ENCODE results near the gene SERPINB5.

Gene SERPINB5

DNA sequence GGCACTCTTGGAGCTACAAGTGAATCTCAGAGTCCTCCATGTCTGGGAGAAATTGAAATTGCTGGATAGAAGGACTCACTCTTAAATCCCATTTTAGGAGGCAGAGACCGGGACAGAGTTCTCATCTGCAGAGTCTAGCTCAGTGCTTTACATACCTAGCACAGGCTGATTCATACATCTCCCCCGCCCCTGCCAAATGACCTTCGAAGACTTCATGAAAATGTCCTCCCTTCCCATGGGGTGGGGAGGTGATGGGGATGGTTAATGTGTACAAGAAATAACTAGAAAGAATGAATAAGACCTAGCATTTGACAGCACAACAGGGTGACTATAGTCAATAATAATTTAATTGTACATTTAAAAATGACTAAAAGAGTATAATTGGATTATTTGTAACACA lies 8.2 kb upstream of the SERPINB5 start:
- no peak for DNase-seq (ENCODE audit: low spot score)

DNA sequence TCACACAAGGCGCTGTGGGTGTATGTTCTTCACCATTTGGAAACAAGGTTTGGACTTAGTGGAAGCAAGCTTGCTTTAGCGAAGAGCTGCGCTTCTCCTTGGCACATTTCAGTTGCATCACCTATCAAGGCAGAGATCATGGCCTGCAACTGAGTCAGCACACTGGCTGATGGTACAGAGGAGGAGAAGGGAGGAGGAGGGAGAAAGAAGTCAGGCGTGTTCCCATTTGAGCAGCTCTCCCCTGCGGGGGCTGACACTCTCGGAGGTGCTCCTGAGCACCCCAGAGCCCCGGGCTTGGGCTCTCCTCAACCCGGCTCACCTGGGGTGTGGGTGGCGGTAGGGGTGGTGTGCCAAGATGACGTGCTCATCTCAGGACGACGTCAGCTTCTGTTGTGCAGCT lies 6.0 kb upstream of the SERPINB5 start:
- DNase-seq (ENCODE audit: low spot score), result no peak

DNA sequence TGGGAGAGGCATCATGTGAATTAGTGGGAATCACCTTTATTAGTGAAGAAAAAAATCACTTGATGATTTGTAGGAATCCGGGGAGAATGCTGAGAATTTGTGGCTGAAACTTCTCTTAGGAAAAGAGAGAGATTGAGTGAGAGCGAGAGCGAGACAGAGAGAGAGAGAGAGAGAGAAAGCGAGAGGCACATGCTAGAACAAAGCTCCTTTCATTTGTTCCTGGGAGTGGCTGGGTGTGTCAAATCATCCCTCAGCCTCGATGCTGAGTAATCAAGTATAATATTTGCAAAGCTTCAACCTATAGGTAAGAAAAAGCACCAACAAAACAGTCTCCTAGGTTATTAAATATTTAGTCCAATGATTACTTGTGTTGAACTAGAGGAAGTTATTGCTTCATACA lies 4.4 kb upstream of the SERPINB5 start:
- DNase-seq (ENCODE audit: low spot score), result no peak

DNA sequence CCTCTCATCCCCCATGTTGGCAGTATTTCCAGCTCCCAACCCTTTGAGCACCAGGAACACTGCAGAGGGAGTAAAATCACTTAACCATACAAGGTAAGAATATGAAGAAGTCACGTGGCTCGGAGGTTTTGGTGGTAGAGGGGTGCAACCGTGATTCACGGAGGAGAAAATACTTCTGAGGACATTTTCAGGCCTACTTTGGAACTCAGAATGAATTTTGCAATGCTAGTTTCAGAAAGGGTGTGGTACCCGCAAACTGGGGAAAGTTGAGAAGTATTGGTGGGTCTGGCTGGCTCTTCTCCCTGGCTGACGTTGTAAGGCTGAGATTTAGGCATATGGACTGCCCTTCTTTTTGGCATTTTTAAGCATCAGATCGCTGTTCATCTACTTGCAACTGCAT lies 442 bp downstream of the SERPINB5 start:
- no peak for DNase-seq (ENCODE audit: low spot score)

DNA sequence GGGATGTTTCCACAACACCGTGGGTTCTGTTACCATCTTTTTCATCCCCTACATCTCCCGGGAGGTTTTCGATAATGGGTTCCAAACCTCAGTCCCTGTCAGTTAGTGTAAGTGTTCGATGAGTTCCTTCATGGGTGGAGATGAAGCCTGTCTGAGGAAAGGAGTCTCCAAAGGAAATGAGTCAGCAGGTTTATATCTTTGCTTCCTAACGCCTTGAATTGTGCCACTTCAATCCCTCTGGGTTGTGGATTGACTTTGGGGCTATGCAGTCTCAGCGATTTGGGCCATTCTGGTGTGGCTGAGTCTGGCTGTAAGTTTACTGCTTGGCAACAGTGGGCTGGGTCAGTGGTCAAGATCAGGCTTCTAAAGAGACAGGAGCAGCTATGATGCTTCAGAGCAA lies 1.2 kb downstream of the SERPINB5 start:
- no peak for DNase-seq (ENCODE audit: low spot score)

DNA sequence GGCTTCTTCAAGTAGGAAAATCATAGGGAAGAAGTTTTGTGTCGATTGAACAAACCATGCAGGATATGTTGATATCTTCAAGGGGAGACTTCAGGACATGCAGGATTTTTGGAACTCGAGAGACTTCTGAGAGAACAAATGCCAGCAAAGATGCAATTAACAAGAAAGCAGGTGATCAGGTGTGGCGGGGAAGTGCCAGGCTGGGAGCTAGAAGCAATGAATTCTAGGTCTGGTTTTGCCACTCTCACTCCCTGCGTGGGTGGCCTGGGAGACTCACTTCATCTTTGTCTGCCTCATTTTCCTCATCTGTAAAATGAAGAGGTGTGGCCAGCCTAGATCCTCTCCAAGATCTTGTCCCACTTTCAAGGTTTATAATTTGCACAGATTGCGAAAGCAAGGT lies 3.1 kb downstream of the SERPINB5 start:
- DNase-seq (ENCODE audit: low spot score), result no peak

DNA sequence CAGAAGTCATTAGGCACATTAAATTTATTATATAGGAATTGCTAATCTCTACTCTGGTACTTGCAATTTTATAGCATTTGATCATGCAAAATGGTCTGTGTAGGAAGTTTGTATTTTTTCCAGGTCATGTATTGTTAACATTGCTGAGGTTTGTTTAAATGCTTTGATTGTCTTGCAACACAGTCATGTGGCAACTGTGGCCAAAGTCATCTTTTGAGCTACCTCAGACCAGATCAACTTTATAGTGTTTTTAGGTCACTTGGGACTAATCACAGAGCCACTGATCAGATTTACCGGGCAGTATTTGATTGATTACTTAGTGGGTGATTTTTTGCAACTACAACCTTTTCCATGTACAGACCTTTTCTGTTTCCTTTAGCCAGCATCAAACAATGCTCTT lies 3.7 kb downstream of the SERPINB5 start:
- DNase-seq (ENCODE audit: low spot score), result no peak

DNA sequence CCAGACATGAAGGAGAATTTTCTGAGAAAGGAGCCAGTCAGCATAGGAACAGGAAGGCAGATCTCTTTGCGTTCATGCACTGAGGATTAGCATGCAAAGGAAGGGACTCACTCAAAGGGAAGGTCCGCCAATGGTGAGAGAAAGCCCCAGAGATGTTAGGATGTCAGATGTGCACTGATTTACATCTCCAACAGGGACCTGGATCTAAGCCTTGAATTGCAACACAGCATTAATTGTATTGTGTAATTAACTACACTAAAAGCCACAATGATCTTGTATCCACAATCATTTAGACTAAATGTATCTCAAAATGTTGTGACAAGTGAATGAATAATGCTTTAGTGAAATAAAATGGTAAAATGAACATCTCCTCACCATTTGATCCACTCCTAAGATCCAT lies 4.2 kb downstream of the SERPINB5 start:
- DNase-seq (ENCODE audit: low spot score), result no peak

DNA sequence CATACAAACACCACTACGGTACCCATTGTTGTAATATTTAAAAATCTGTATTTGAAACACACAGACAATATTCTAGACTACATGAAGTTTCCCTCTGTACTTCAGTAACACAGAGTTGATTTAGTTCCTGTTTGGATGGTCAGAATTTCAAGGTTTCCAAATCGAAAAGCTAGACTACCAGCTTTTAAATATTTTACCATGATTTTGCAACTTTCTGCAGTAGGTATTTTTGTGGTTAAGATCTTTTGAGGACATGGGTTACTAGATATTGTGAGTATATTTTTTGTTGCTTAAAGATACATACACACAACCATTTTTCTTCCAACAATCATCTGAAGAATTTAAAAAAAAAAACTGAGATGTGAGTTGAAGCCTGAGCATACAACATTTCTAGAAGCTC lies 10.9 kb downstream of the SERPINB5 start:
- DNase-seq (ENCODE audit: low spot score), result no peak

DNA sequence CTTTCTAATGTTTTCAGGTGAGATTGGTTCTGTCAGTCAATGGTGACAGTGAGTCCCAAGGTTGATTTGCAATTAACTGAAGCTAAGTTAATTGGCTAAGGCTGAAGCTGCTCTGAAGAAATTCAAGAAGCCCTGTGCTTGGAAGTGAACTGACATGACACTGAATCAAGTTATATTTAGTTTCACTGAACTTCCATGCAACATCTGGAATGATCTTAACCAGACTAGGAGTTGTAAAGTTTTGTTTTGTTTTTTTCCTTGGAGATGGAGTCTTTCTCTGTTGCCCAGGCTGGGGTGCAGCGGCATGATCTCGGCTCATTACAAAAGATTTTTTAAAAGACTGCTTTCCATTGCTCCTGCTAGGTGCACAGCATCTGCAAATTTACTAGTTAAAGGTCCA lies 11.4 kb downstream of the SERPINB5 start:
- DNase-seq (ENCODE audit: low spot score), result no peak

DNA sequence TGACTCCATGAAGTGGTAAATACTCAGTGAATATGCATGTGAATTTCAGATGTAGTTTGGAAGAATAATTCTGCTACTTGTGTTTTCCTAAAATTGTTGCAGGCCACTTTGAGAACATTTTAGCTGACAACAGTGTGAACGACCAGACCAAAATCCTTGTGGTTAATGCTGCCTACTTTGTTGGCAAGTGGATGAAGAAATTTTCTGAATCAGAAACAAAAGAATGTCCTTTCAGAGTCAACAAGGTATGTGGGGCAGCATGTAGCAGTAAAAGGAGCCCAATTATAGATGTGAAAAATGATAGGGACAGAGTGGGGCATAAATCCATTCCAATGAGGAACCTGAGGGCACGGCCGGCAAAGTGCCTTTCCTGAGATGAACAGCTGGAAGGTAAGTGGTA lies 16.1 kb downstream of the SERPINB5 start:
- no peak for DNase-seq (ENCODE audit: low spot score)

DNA sequence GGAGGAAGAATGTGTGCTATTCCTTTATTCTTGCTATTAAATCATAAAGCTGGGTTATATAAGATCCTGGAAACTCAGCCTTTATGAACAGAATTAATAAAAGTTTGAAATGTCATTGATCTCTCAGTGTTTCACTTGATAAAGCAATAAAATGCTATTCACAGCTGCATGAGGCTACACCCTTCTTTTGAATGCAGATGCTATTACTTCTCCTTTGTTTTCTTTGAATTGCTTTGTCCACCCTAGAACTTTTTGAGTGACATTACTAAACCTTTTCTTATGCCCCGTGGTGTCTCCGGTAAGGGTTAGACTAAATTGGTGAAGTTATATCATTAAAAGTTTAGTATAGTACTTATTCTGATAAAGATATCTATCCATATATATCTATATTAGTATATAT lies 18.9 kb downstream of the SERPINB5 start:
- no peak for DNase-seq (ENCODE audit: low spot score)

DNA sequence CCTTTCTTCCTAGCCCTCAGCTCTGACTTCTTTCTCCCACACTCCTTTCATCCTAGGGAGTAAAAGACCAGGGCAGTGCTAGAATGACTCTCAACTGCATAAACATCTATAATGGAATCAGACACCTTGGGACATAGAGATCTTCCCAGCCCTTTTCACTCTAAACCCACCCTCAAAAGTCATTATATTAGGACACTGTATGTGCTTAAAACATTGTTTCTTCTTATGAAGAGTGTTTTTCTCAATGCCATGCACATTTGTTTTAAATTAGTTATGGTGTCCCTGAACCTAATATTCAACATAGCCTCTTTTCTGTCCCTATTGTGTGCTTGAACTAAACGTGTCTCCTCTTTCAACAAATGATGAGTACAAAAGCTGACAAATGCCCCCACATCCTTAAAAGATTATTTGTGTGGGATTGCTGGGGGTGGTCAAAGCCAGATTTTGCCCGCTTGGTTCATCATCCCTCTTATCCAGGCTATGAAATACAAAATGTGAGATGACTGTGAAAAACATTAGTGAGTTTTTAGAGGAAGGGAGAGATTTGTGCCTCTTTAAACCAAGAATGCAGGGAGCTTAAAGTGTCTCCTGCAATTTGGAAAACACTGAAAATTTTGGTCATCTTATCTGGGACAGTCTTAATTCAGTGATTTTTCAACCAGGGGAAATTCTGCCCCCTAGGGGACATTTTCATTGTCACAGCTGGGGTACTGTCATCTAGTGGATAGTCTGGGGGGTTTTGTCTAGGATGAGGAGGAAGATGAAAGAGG lies 29.0 kb downstream of the SERPINB5 start:
- DNase-seq (ENCODE audit: low spot score), result peak; percentile 48

DNA sequence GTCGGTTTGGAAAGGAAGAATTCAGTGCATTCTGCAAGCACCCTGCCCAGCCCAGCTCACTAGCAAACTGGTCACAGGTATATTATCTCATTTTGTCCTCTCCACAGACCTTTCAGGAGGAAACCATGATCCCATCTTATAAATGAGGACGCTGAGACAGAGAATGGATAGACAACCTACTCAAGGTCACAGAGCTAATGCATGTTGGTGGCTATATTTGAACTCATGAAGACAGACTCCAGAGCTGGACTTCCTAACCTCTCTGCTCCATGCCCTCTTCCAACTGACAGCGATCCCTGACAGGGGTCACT lies 29.5 kb downstream of the SERPINB5 start:
- no peak for DNase-seq (ENCODE audit: low spot score)

DNA sequence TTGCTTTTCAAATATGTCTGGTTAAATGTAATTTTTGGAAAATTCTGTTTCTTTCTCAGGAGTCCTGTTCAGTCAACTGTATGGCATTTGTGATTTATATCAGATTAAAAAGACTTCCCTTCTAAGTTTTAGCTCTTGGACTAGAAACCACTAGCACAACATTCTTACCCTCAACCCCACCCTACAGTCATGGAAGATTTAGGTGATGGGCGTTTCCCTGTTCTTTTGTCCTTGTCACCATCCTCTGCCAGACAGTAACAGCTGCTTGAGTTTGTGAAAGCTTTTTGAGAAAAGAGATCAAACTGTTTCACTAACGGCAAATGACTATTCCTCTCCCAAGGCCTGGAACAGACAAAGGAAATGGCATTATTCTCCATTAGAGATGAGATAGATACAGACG lies 31.8 kb downstream of the SERPINB5 start:
- DNase-seq (ENCODE audit: low spot score), result no peak

DNA sequence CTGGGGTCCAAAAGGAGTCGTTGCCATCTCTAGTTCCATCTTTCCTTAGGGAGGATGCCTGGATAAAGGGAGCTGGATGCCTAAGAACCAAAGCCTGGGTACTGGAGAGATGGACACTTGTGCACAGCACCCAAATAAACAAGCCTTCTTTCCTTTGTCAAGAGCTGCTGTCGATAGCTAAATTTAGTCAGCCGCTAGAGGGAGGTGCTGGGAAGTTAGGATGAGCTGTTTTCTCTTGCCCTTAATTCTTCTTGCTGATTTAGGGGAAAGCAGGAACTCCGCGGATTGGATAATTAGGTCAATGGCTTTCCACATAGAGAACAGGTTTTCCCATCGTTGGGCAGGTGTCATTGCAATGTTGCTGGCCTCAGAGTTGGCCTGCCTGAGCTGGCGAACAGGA lies 34.5 kb downstream of the SERPINB5 start:
- DNase-seq (ENCODE audit: low spot score), result peak; percentile 61

DNA sequence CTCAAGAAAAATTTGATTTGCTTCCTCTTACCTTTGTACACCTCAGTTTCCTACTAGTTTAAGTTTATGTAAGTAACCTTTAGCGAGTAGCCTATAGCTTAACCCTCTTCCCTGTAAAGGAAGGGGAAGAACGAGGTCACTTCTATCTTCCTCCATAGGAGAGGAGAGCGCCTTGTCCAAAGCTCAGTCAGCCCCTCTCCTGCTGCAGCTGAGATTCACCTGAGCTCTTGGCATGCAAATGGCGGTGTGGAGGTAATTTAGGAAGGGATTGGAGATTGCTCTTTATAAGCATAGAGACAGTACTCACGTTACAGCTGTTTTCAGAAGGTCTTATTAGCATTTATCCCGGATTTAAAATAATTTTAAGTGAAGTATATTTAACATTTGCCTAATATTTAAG lies 37.6 kb downstream of the SERPINB5 start:
- no peak for DNase-seq (ENCODE audit: low spot score)

DNA sequence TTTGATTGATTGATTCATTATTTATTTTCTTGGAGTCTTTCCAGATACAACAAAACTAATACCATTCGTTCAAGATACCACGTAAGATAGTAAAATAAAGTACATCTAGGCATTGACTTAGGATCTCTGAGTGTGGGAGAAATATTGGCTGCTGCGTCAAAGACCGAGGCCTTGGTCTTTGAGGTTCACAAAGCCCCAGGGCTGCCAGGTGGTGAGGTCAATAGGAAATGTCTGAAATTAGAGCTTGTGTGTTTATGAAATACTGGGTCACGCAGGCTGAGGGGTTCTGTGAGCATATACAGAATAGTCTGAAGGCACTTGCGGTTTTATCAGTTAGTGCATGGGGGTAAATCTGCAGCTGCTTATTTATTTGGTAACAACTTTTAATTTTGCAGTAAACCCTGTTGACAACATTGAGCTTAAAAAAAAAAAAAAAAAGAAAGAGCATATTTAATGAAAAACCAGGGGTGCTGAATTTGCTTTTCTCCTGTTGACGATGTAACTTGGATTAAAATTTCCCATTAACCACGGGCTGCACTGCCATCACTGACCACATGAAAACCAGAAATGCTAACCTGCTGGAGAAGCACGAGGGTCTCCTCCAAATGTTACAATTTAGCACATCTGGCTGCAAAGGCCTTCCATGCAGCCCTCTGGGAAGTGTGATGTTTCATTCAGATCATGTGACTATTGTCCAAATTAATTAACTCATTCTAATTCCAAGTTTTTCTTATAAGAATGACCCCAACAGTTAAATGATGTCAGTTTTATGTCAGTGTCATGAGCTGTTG lies 38.3 kb downstream of the SERPINB5 start:
- DNase-seq (ENCODE audit: low spot score), result no peak

DNA sequence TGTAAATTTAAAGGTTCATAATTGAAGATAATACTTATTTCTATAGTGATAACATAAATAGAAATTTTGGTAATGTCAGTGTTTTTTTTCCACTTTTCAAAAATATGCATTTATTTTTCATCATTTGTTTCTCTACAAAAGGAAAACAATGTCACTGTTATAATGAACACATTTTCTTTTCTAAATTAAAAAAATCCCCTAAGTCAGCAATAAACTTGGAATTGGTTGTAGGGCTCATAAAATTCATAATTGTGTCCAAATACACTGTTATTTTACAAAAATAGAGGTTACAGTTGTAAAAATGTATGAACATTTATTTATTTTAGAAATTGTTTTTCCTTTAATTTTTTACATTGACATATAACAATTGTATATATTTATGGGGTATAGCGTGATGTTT lies 39.0 kb downstream of the SERPINB5 start:
- no peak for DNase-seq (ENCODE audit: low spot score)

DNA sequence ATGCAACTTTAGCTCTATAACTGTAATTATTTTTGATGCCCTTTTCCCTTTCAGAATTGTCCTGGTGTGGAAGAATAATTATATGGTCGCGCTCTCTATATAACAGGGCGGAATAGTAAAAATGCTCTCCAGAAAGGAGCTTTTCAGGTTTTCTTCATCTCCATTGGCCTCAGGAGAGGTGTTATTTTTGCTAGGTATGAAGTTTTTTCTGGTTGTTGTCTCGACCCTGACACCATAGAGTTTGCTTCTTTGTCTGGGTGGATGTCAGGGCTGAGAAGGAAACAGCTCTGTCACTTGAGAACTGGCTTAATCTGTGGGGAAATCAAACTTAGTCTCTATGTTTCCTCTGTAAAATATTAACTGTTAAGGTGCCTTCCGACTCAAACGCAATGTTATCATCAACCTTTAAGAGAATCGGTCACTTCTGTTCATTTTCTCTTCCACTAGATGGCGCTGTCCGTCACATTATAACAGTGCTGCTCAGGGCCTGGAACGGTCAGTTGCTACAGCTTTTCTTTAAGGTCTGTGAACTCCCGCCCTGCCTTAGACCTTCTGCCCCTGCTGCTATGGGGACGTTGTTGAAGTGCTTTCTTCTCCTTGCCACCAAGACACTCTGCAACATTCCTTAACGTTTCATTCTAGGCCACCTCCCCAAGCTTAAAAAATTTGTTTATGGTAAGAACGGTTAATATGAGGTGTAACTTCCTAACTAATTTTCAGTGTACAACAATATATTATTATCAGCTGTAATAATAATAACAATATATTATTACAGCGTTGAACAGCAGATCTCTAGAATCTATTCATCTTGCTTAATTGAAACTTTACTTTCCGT lies 41.6 kb downstream of the SERPINB5 start:
- DNase-seq (ENCODE audit: low spot score), result peak; percentile 74

DNA sequence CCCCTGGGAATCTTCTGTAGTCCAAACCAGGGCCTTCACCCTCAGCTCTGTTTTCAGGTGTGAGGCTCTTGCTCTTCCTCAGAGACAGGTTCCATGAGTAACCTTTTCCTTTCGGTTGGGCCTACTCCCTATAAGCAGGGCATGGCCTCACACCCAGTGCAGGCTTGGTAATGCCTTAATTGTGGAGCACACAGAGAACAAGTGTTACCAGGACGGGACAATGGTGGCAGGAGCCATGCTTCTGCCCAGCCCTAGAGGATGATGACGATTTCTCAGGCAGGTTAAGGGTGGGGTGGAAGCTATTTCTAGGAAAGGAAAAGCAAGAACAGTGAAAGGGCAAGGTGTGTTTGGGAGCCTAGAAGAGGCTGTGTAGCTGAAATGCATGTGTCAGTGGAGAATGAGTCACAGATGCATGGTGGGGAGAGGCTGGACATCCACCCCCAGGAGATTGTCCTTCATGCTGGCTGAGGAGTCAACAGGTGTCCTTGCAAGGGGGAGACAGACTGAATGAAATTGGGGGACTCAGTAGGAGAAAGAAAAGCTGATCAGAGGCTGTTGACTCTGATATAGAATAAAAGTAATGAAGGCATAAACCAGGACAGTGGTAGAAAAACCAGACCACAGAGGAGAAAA lies 43.4 kb downstream of the SERPINB5 start:
- no peak for DNase-seq (ENCODE audit: low spot score)

DNA sequence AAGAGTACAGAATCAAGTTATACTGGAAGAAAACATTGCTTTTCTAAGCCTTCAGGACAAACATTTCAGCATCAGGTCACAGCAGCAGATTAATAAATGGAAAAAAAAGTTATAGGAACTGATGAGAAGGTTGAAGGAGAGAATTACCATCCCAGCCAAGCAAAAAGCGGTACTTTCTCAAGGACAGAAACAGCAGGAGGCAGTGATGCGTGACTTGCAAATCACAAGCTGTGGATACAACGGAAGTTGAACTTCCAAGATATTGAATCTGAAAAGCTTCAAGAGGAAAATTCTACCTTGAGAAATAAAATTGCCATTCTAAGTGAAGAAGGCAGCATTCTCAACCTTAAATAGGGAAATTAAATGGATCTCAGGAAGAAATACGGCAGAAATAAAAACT lies 46.9 kb downstream of the SERPINB5 start:
- no peak for DNase-seq (ENCODE audit: low spot score)

DNA sequence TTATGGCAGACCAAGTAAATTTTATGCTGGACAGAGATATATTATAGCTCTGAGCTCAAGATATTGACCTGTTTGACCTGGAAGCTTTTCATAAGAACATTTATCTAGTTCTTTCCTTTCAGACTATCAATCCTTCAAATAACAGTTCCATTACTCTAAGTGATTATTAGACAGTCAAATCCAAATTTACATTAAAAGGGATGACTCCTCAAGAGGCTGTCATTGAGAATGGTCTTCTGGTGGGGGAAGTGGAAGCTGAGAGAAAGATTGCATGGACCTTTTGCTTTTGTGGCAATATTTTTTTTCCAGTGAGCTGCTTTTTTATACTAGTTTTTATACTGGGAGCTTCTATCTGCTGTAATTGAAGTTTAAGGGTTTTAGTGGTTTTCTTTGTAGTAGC lies 50.5 kb downstream of the SERPINB5 start:
- no peak for DNase-seq (ENCODE audit: low spot score)

Data from D341Med (cell line).